IPS-18a (cell line): ENCODE measurements around the gene KANSL1L.

Experiments
- H3K27ac ChIP-seq: one replicate; pipeline ENCODE4 v1.5.1; 2013; ENCODE audit warnings: low read length
- H3K27me3 ChIP-seq: one replicate; pipeline ENCODE4 v1.6.1; 2013; ENCODE audit warnings: mild to moderate bottlenecking, low read length; ENCODE audit not compliant: control insufficient read depth, insufficient read depth
- H3K36me3 ChIP-seq: one replicate; pipeline ENCODE4 v1.6.1; 2013; ENCODE audit warnings: low read depth, low read length; ENCODE audit not compliant: control insufficient read depth
- H3K4me1 ChIP-seq: one replicate; pipeline ENCODE4 v1.6.1; 2013; ENCODE audit warnings: low read depth, low read length; ENCODE audit not compliant: control insufficient read depth
- H3K4me3 ChIP-seq: one replicate; pipeline ENCODE4 v1.5.1; 2013; ENCODE audit warnings: low read length
- H3K9ac ChIP-seq: one replicate; pipeline ENCODE4 v1.6.1; 2013; ENCODE audit warnings: mild to moderate bottlenecking, low read length, moderate library complexity
- H3K9me3 ChIP-seq: one replicate; pipeline ENCODE4 v1.6.1; 2013; ENCODE audit warnings: low read depth, low read length; ENCODE audit not compliant: control insufficient read depth

Gene KANSL1L

GRCh38 chr2:210054696-210055095 lies 116.5 kb downstream of the KANSL1L start:
- Histone ChIP-seq H3K9me3 (peaks cover 3% of the 10 kb centered on the region), H3K36me3 (no peaks in the 10 kb centered on the region), H3K9ac (no peak overlapping the region), H3K27me3 (no peaks in the 10 kb centered on the region), H3K4me3 (no peak overlapping the region), H3K4me1 (no peaks in the 10 kb centered on the region), H3K27ac (no peak overlapping the region)

- Histone ChIP-seq H3K4me3 (no peak overlapping the region), H3K27ac (no peak overlapping the region), H3K9ac (no peak overlapping the region), H3K27me3 (no peaks in the 10 kb centered on the region), H3K4me1 (no peaks in the 10 kb centered on the region), H3K36me3 (no peaks in the 10 kb centered on the region), H3K9me3 (peaks cover 13% of the 10 kb centered on the region)
Measured at GRCh38 chr2:210050885-210051284, 120.3 kb downstream of the KANSL1L start.

GRCh38 chr2:210049831-210050230 lies 121.4 kb downstream of the KANSL1L start:
- Histone ChIP-seq H3K27ac (no peak overlapping the region), H3K36me3 (no peaks in the 10 kb centered on the region), H3K4me1 (no peaks in the 10 kb centered on the region), H3K9me3 (peaks cover 13% of the 10 kb centered on the region), H3K9ac (no peak overlapping the region), H3K27me3 (no peaks in the 10 kb centered on the region), H3K4me3 (no peak overlapping the region)

GRCh38 chr2:210046851-210047500 lies 124.2 kb downstream of the KANSL1L start:
- H3K4me3 ChIP-seq, result no peak overlapping the region
- H3K27ac ChIP-seq, result no peak overlapping the region
- no peak overlapping the region for H3K9ac ChIP-seq
- no peaks in the 10 kb centered on the region for H3K27me3 ChIP-seq
- H3K4me1 ChIP-seq, result no peaks in the 10 kb centered on the region
- H3K9me3 ChIP-seq, result peaks cover 10% of the 10 kb centered on the region
- H3K36me3 ChIP-seq, result no peaks in the 10 kb centered on the region

- Histone ChIP-seq H3K4me1 (no peaks in the 10 kb centered on the region), H3K27me3 (no peaks in the 10 kb centered on the region), H3K36me3 (no peaks in the 10 kb centered on the region), H3K9ac (no peak overlapping the region), H3K9me3 (no peaks in the 10 kb centered on the region), H3K4me3 (no peak overlapping the region), H3K27ac (no peak overlapping the region)
Measured at GRCh38 chr2:210038078-210038477, 133.1 kb downstream of the KANSL1L start.

GRCh38 chr2:210035679-210036078 lies 135.5 kb downstream of the KANSL1L start:
- no peak overlapping the region for H3K27ac ChIP-seq
- no peak overlapping the region for H3K4me3 ChIP-seq
- no peaks in the 10 kb centered on the region for H3K36me3 ChIP-seq
- no peak overlapping the region for H3K9ac ChIP-seq
- no peaks in the 10 kb centered on the region for H3K27me3 ChIP-seq
- H3K9me3 ChIP-seq, result no peaks in the 10 kb centered on the region
- no peaks in the 10 kb centered on the region for H3K4me1 ChIP-seq

GRCh38 chr2:210034087-210034683 lies 137.0 kb downstream of the KANSL1L start:
- Histone ChIP-seq H3K27me3 (no peaks in the 10 kb centered on the region), H3K9me3 (no peaks in the 10 kb centered on the region), H3K9ac (no peak overlapping the region), H3K27ac (no peak overlapping the region), H3K4me1 (no peaks in the 10 kb centered on the region), H3K4me3 (no peak overlapping the region), H3K36me3 (no peaks in the 10 kb centered on the region)

- H3K27ac ChIP-seq, result no peak overlapping the region
- H3K4me3 ChIP-seq, result no peak overlapping the region
- H3K9ac ChIP-seq, result no peak overlapping the region
- H3K27me3 ChIP-seq, result no peaks in the 10 kb centered on the region
- H3K4me1 ChIP-seq, result no peaks in the 10 kb centered on the region
- peaks cover 14% of the 10 kb centered on the region for H3K36me3 ChIP-seq
- no peaks in the 10 kb centered on the region for H3K9me3 ChIP-seq
Measured at GRCh38 chr2:210028178-210028577, 143.0 kb downstream of the KANSL1L start.

GRCh38 chr2:210027608-210028007 lies 143.6 kb downstream of the KANSL1L start:
- H3K36me3 ChIP-seq, result peaks cover 20% of the 10 kb centered on the region
- H3K9ac ChIP-seq, result no peak overlapping the region
- no peaks in the 10 kb centered on the region for H3K9me3 ChIP-seq
- H3K4me1 ChIP-seq, result no peaks in the 10 kb centered on the region
- H3K27me3 ChIP-seq, result no peaks in the 10 kb centered on the region
- H3K27ac ChIP-seq, result no peak overlapping the region
- no peak overlapping the region for H3K4me3 ChIP-seq

GRCh38 chr2:210022824-210023223 lies 148.4 kb downstream of the KANSL1L start:
- peaks cover 66% of the 10 kb centered on the region for H3K36me3 ChIP-seq
- H3K4me1 ChIP-seq, result no peaks in the 10 kb centered on the region
- H3K4me3 ChIP-seq, result no peak overlapping the region
- H3K27me3 ChIP-seq, result no peaks in the 10 kb centered on the region
- no peak overlapping the region for H3K9ac ChIP-seq
- no peaks in the 10 kb centered on the region for H3K9me3 ChIP-seq
- H3K27ac ChIP-seq, result no peak overlapping the region

GRCh38 chr2:210020138-210020537 lies 151.1 kb downstream of the KANSL1L start:
- H3K9me3 ChIP-seq, result no peaks in the 10 kb centered on the region
- H3K4me1 ChIP-seq, result no peaks in the 10 kb centered on the region
- no peak overlapping the region for H3K27ac ChIP-seq
- no peak overlapping the region for H3K9ac ChIP-seq
- no peaks in the 10 kb centered on the region for H3K27me3 ChIP-seq
- H3K4me3 ChIP-seq, result no peak overlapping the region
- peaks cover 89% of the 10 kb centered on the region for H3K36me3 ChIP-seq

GRCh38 chr2:210009896-210010295 lies 161.3 kb downstream of the KANSL1L start:
- peaks cover 35% of the 10 kb centered on the region for H3K36me3 ChIP-seq
- no peaks in the 10 kb centered on the region for H3K4me1 ChIP-seq
- no peak overlapping the region for H3K4me3 ChIP-seq
- H3K9ac ChIP-seq, result no peak overlapping the region
- no peaks in the 10 kb centered on the region for H3K27me3 ChIP-seq
- no peak overlapping the region for H3K27ac ChIP-seq
- no peaks in the 10 kb centered on the region for H3K9me3 ChIP-seq
